IMR-90 (cell line): ENCODE results near the gene LRFN2. TPM values are rescaled to one million over a fixed set of nuclear protein-coding genes. Genes with fewer than 3 reads are reported as not detected.

Experiments
- ATAC-seq: fragments of 200-7000 bp; cut with Tn5 transposase; 2 replicates; pipeline ENCODE4 v1.9.1; 2020; ENCODE audit warnings: low read depth, mild to moderate bottlenecking, moderate library complexity
- BruUV-seq: library from RNA; stranded (reverse); fragments of 400-500 nt; replicated peaks from 2 replicates; lab custom pipeline; 2021; lab: Mats Ljungman, UMichigan
- CTCF ChIA-PET: fragments of 300-600 bp; formaldehyde crosslinking; extraction: SDS; loops from one replicate; lab custom pipeline; 2021; ENCODE audit warnings: antibody characterized with exemption; lab: Yijun Ruan, JAX
- POLR2A ChIA-PET: fragments of 300-600 bp; sonication (Branson Sonifier 250); formaldehyde crosslinking; loops from one replicate; lab custom pipeline; 2022; ENCODE audit warnings: antibody characterized with exemption; ENCODE audit not compliant: unreplicated experiment; lab: Charles Lee
- DNase-seq: peaks from one replicate; pipeline ENCODE4 v3.0.0; 2013
- H2AFZ ChIP-seq: replicated peaks from 2 replicates; pipeline ENCODE3; 2013; ENCODE audit warnings: low read length, mild to moderate bottlenecking; ENCODE audit not compliant: poor library complexity
- H2AK5ac ChIP-seq: 2 replicates; pipeline ENCODE4 v1.6.1; 2013; ENCODE audit warnings: low read depth, low read length, inconsistent platforms
- H2AK9ac ChIP-seq: replicated peaks from 2 replicates; pipeline ENCODE3; 2013; ENCODE audit warnings: mild to moderate bottlenecking, low read depth, low read length, moderate library complexity; ENCODE audit not compliant: poor library complexity
- H2BK120ac ChIP-seq: 2 replicates; pipeline ENCODE4 v1.6.1; 2013; ENCODE audit warnings: low read depth, low read length, inconsistent platforms
- H2BK15ac ChIP-seq: 3 replicates; pipeline ENCODE4 v1.6.1; 2013; ENCODE audit warnings: low read depth, low read length, inconsistent platforms
- H2BK20ac ChIP-seq: 2 replicates; pipeline ENCODE4 v1.6.1; 2013; ENCODE audit warnings: low read depth, mild to moderate bottlenecking, inconsistent platforms, low read length, moderate library complexity
- H2BK5ac ChIP-seq: 2 replicates; pipeline ENCODE4 v1.6.1; 2013; ENCODE audit warnings: mild to moderate bottlenecking, low read depth, low read length, inconsistent platforms; ENCODE audit not compliant: poor library complexity, severe bottlenecking
- H3K14ac ChIP-seq: replicated peaks from 2 replicates; pipeline ENCODE4 v1.6.1; 2013; ENCODE audit warnings: low read depth, low read length, inconsistent platforms
- H3K18ac ChIP-seq: 2 replicates; pipeline ENCODE4 v1.6.1; 2013; ENCODE audit warnings: low read depth, low read length, control low read depth
- H3K23ac ChIP-seq: 2 replicates; pipeline ENCODE4 v1.6.1; 2013; ENCODE audit warnings: low read depth, low read length, inconsistent platforms
- H3K27ac ChIP-seq: 2 replicates; pipeline ENCODE4 v1.5.1; 2013; ENCODE audit warnings: mild to moderate bottlenecking, control low read depth, low read length; ENCODE audit not compliant: insufficient read depth
- H3K27me3 ChIP-seq: 2 replicates; pipeline ENCODE4 v1.6.1; 2013; ENCODE audit warnings: low read length; ENCODE audit not compliant: control insufficient read depth, insufficient read depth
- H3K36me3 ChIP-seq: 2 replicates; pipeline ENCODE4 v1.6.1; 2013; ENCODE audit warnings: low read length, mixed read lengths; ENCODE audit not compliant: control insufficient read depth, insufficient read depth
- H3K4ac ChIP-seq: 2 replicates; pipeline ENCODE4 v1.6.1; 2013; ENCODE audit warnings: low read depth, low read length, inconsistent platforms
- H3K4me1 ChIP-seq: 2 replicates; pipeline ENCODE4 v1.6.1; 2013; ENCODE audit warnings: low read length, mixed read lengths; ENCODE audit not compliant: control insufficient read depth, insufficient read depth
- H3K4me2 ChIP-seq: 2 replicates; pipeline ENCODE4 v1.6.1; 2013; ENCODE audit warnings: low read depth, mild to moderate bottlenecking, control low read depth, low read length, moderate library complexity
- H3K4me3 ChIP-seq: 2 replicates; pipeline ENCODE4 v1.5.1; 2013; ENCODE audit warnings: low read depth, mild to moderate bottlenecking, control low read depth, low read length, moderate library complexity; ENCODE audit not compliant: insufficient read depth
- H3K56ac ChIP-seq: 2 replicates; pipeline ENCODE4 v1.6.1; 2013; ENCODE audit warnings: low read length, inconsistent platforms; ENCODE audit not compliant: insufficient read depth; ENCODE audit errors: extremely low read depth
- H3K79me1 ChIP-seq, 2 experiments: 2 replicates each; pipeline ENCODE4 v1.6.1; 2013; ENCODE audit warnings: low read length in 2 of 2, inconsistent platforms in 1 of 2, low read depth in 1 of 2
- H3K9ac ChIP-seq: 2 replicates; pipeline ENCODE4 v1.6.1; 2013; ENCODE audit warnings: low read depth, low read length, control low read depth
- H3K9me1 ChIP-seq: 2 replicates; pipeline ENCODE4 v1.6.1; 2013; ENCODE audit warnings: low read length, inconsistent platforms; ENCODE audit not compliant: insufficient read depth
- H3K9me3 ChIP-seq: 2 replicates; pipeline ENCODE4 v1.6.1; 2013; ENCODE audit warnings: low read length; ENCODE audit not compliant: control insufficient read depth, insufficient read depth
- H4K20me1 ChIP-seq: 2 replicates; pipeline ENCODE4 v1.6.1; 2013; ENCODE audit warnings: low read length, inconsistent platforms; ENCODE audit not compliant: insufficient read depth
- H4K5ac ChIP-seq: 2 replicates; pipeline ENCODE4 v1.6.1; 2013; ENCODE audit warnings: mild to moderate bottlenecking, low read depth, low read length, control low read depth
- H4K8ac ChIP-seq, 2 experiments: 2 replicates each; pipeline ENCODE4 v1.6.1; 2013; ENCODE audit warnings: low read depth in 2 of 2, low read length in 2 of 2, control low read depth in 1 of 2, inconsistent platforms in 1 of 2
- H4K91ac ChIP-seq: 2 replicates; pipeline ENCODE4 v1.6.1; 2013; ENCODE audit warnings: low read depth, low read length, inconsistent platforms; ENCODE audit not compliant: insufficient read depth
- FOS ChIP-seq: fragments of 150-350 bp; IDR thresholded peaks from 2 replicates; pipeline ENCODE4 v1.6.1; 2016; ENCODE audit warnings: low read depth, low read length
- RFX5 ChIP-seq: IDR thresholded peaks from 2 replicates; pipeline ENCODE4 v1.8.0; 2012; ENCODE audit warnings: low read depth, mild to moderate bottlenecking, low read length, moderate library complexity
- WGBS, 2 experiments: methylation state at CpG; one replicate each; pipeline versions ENCODE4 v1.1.5 to v1.1.7; 2013; ENCODE audit warnings: missing lambda C conversion rate in 2 of 2; ENCODE audit not compliant: insufficient read length in 1 of 2; ENCODE audit errors: extremely low coverage in 2 of 2; 5-methylcytosine and 5-hydroxymethylcytosine counted together
- dilution Hi-C: fragments of 300-500 bp; cut with HindIII; formaldehyde crosslinking; loops from one replicate; pipeline ENCODE4 v1.14.3; 2018; ENCODE audit warnings: low sequenced_read_pairs; ENCODE audit not compliant: unreplicated experiment
- in situ Hi-C: fragments of 300-500 bp; cut with MboI; formaldehyde crosslinking; loops from 3 replicates; pipeline ENCODE4 v1.14.3; 2019; ENCODE audit warnings: low sequenced_read_pairs, inconsistent platforms, mixed read lengths
- intact Hi-C: fragments of 100-400 bp; cut with micrococcal nuclease; formaldehyde crosslinking; loops from 2 replicates; pipeline ENCODE4 v1.10.0; 2022
- polyA plus RNA-seq, 3 experiments: library from polyadenylated mRNA; depleted of rRNA; stranded (reverse); fragments of >200 nt; gene quantifications; 2 replicates each; pipeline ENCODE4 v1.2.3, GENCODE V29; 2012; ENCODE audit warnings: low replicate concordance in 1 of 3
- total RNA-seq: library from RNA; depleted of rRNA; stranded (reverse); fragments of >200 nt; gene quantifications from 2 replicates; pipeline ENCODE4 v1.2.3, GENCODE V29; 2012
- TF ChIP-seq, protein P1 (sequence below): fragments of 150-350 bp; IDR thresholded peaks from 2 replicates; pipeline ENCODE4 v1.6.1; 2017; ENCODE audit warnings: mild to moderate bottlenecking, antibody characterized with exemption, low read length, low read depth

Gene LRFN2
- total and polyA plus RNA-seq, 2 of the 4 experiments (the other 2 are of a cell fraction) = not detected

DNA sequence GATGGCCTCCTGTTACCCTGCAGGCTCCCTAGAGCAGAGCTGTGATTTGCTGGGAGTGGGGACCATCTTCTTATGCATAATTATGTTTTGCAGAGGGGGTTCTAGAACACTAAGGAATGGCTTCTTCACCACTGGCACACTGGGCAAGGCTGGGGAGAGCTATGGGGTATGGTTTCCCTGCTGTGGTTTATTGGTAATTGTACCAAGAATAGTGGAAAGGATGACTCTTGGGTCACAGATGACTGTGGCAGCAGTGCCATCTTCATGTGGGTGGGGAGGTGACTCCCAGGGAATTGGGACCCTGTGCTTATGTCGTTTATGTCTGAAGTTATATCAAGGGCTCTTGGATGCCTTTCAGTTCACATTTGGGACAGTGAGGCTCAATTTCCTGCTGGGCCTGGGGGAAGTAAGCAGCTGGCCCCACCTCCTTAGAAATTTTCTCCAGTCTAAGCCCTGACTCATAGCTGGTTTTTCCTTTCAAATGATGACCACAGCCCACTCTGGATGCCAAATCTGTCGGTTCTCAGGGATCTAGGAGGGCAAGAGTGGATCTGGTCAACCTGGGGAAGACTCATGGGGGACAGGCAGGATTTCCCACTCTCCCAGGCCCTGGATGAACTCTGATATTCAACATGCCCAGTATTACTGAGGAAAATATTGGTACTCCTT is 230.8 kb downstream of the LRFN2 start:
- dilution Hi-C loops = no loop called here
- Histone ChIP-seq H3K18ac (no peak overlapping the region), H4K20me1 (no peaks in the 10 kb centered on the region), H4K5ac (no peak overlapping the region), H3K56ac (no peak overlapping the region), H3K4me1 (no peaks in the 10 kb centered on the region), H3K36me3 (no peaks in the 10 kb centered on the region), H3K23ac (no peak overlapping the region), H2BK120ac (no peak overlapping the region), H2AFZ (no peak overlapping the region), H2AK9ac (no peak overlapping the region), H2BK20ac (no peak overlapping the region), H3K79me1 (no peaks in the 10 kb centered on the region), H3K4ac (no peak overlapping the region), H3K9me3 (no peaks in the 10 kb centered on the region), H3K27me3 (no peaks in the 10 kb centered on the region), H2BK5ac (no peak overlapping the region), H3K9me1 (no peaks in the 10 kb centered on the region), H2BK15ac (no peak overlapping the region), H3K9ac (no peak overlapping the region), H3K4me3 (no peak overlapping the region), H3K4me2 (no peak overlapping the region), H3K14ac (no peak overlapping the region), H4K91ac (no peak overlapping the region), H3K27ac (no peak overlapping the region), H2AK5ac (no peak overlapping the region), H4K8ac (no peak overlapping the region)
- TF ChIP-seq RFX5 (no peak), FOS (no peak)
- TF ChIP-seq, protein P1, sequence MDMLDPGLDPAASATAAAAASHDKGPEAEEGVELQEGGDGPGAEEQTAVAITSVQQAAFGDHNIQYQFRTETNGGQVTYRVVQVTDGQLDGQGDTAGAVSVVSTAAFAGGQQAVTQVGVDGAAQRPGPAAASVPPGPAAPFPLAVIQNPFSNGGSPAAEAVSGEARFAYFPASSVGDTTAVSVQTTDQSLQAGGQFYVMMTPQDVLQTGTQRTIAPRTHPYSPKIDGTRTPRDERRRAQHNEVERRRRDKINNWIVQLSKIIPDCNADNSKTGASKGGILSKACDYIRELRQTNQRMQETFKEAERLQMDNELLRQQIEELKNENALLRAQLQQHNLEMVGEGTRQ = no peak
- no TSS peak for BruUV-seq
- no peak for ATAC-seq
- in situ Hi-C loops = no loop called here
- no CpG with 5 or more reads among the region's 2 CpGs for WGBS, 2 experiments
- DNase-seq = no peak
- CTCF ChIA-PET = no interaction called here
- POLR2A ChIA-PET = no interaction called here
- intact Hi-C loops = no loop called here
